Measurements from ENCODE around the gene ZNF142.

GRCh38 chr2:218694405-218695145, 35.2 kb upstream of the ZNF142 start:
- no peak for TF ChIP-seq CTCF (IDR thresholded peaks at IDR 0.05)
- no peak for TF ChIP-seq ZFX (IDR thresholded peaks at IDR 0.05; ENCODE audit: borderline replicate concordance)

Measured in 22Rv1 (cell line).